Gastrocnemius medialis (tissue), 4 donors: ENCODE data around the gene TROAP. TPM values are rescaled to one million over a fixed set of nuclear protein-coding genes. Genes with fewer than 3 reads are reported as not detected.
"Not testable (repeated sequence)": the region's sequence is repeated elsewhere in the genome, so short reads cannot be mapped to it uniquely, and the experiment has no call there.

Experiments
- ATAC-seq, 2 donors: fragments of 150-250 bp; one replicate each; pipeline ENCODE4 v1.9.1; 2016
- DNase-seq, 2 donors: peaks; one replicate each; pipeline ENCODE4 v3.0.0-alpha.2; 2019
- H3K27ac ChIP-seq, 4 donors: fragments of 200-600 bp; sonication (generic); 1 replicate in 1 of 4; 2 replicates in 3 of 4; pipeline ENCODE4 v1.5.1; 2016 to 2018; ENCODE audit warnings: mild to moderate bottlenecking in 2 of 4, moderate library complexity in 1 of 4
- H3K27me3 ChIP-seq, 3 donors: fragments of 200-600 bp; sonication (generic) in 2 of 3; 1 replicate in 1 of 3; 2 replicates in 2 of 3; pipeline versions ENCODE4 v1.5.1 to v1.6.0; 2016 to 2019; ENCODE audit warnings: mild to moderate bottlenecking in 1 of 3, moderate library complexity in 1 of 3
- H3K36me3 ChIP-seq, 2 donors: fragments of 200-600 bp; sonication (generic) in 1 of 2; one replicate each; pipeline ENCODE4 v1.5.1; 2017 to 2018
- H3K4me1 ChIP-seq, 2 donors: fragments of 200-600 bp; sonication (generic) in 1 of 2; one replicate each; pipeline ENCODE4 v1.5.1; 2016 to 2017; ENCODE audit warnings: mild to moderate bottlenecking in 2 of 2
- H3K4me3 ChIP-seq, 4 donors: fragments of 200-600 bp; sonication (generic) in 3 of 4; 1 replicate in 1 of 4; 2 replicates in 3 of 4; pipeline ENCODE4 v1.5.1; 2016 to 2019; ENCODE audit warnings: mild to moderate bottlenecking in 2 of 4
- H3K9me3 ChIP-seq, 3 donors: fragments of 200-600 bp; sonication (generic) in 2 of 3; 1 replicate in 1 of 3; 2 replicates in 2 of 3; pipeline ENCODE4 v1.5.1; 2016 to 2019
- POLR2A ChIP-seq, 2 donors: fragments of 450-650 bp; IDR thresholded peaks; one replicate each; pipeline ENCODE4 v1.6.1; 2017; ENCODE audit warnings: antibody characterized with exemption in 2 of 2, mild to moderate bottlenecking in 2 of 2, moderate library complexity in 2 of 2
- in situ Hi-C, 4 donors: fragments of 200-750 bp; cut with MboI; loops; one replicate each; pipeline versions ENCODE4 v1.15.0 to v1.8.0; 2017; ENCODE audit warnings: low sequenced_read_pairs in 4 of 4
- intact Hi-C: fragments of 100-400 bp; cut with DNase I; formaldehyde crosslinking; loops from one replicate; pipeline ENCODE4 v1.15.1; 2023; ENCODE audit warnings: low total_unique reads
- total RNA-seq, 4 donors: library from RNA; depleted of rRNA; stranded (reverse); fragments of >200 nt; gene quantifications; one replicate each; pipeline versions ENCODE4 v1.1.0 to v1.2.3, GENCODE V29; 2016
- TF ChIP-seq, protein P1 (sequence below), 5 experiments: fragments of 450-650 bp in 3 of 5; fragments of 200-600 bp in 2 of 5; sonication (generic) in 2 of 5; IDR thresholded peaks in 4 of 5; conservative IDR thresholded peaks in 1 of 5; 1 replicate in 4 of 5; 2 replicates in 1 of 5; pipeline ENCODE4 v1.5.1; 2016 to 2019; ENCODE audit warnings: antibody characterized with exemption in 5 of 5, mild to moderate bottlenecking in 3 of 5, moderate library complexity in 3 of 5

TROAP gene
- total RNA-seq, 4 donors from 2014 or later = 0.24 TPM; not detected in 3

DNA sequence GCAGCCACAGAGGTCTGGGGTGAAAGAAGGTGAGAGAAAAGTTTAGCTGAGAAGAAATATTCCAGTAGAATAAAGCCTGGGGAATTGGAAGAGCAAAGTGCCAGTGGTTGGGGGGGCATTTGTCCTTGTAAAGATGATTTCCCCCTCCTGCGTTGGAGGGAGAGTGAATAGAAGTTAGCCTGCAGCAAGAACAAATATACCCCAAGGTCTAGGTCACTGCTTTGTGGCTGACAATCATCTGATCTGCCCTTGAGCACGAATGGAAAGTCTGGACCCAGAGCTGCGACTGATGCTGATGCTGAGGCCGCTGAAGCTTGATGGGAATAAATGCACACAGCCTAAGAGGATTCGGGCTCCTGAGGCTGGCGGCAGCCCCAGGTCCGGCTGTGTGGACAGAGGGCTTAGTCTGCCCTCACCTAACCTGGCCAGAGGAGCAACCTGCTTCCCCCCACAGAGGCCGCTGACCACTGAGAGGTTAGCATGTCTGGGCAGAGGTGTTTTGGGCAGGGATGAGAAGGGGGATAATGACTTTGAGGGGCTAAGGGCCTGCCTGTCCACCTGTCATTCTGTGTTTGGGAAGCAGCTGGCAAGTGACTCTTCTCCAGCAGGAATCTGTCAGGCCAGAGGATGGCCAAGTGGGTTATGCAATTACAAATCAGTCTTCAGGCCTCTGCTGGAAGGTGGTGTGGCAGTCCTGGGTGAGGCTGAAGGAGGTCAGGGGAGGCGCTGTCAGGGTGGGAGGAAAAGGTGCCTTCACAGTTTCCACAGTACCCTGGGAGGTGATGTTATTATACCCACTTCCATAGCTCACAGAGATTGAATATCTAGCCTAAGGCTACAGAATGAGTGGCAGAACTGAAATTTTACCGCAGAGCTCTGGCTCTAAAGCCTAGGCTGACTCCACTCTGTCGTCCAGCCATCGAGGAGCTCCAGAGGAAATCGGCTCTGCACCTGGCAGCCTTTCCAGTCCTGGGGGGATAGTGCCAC, 46.5 kb upstream of the TROAP start:
- Histone ChIP-seq H3K27me3 (no peaks in the 10 kb centered on the region), H3K9me3 (no peaks in the 10 kb centered on the region), H3K27ac (no peak overlapping the region), H3K4me1 (no peaks in the 10 kb centered on the region), H3K4me3 (no peak overlapping the region), H3K36me3 (peaks cover 0 to 7% of the 10 kb centered on the region in 2 donors)
- intact Hi-C loops (no loop called here), in situ Hi-C loops (no loop called here)
- ATAC-seq (no peak), DNase-seq (no peak)
- TF ChIP-seq POLR2A (IDR thresholded peaks at IDR 0.05) = no peak
- TF ChIP-seq, protein P1, sequence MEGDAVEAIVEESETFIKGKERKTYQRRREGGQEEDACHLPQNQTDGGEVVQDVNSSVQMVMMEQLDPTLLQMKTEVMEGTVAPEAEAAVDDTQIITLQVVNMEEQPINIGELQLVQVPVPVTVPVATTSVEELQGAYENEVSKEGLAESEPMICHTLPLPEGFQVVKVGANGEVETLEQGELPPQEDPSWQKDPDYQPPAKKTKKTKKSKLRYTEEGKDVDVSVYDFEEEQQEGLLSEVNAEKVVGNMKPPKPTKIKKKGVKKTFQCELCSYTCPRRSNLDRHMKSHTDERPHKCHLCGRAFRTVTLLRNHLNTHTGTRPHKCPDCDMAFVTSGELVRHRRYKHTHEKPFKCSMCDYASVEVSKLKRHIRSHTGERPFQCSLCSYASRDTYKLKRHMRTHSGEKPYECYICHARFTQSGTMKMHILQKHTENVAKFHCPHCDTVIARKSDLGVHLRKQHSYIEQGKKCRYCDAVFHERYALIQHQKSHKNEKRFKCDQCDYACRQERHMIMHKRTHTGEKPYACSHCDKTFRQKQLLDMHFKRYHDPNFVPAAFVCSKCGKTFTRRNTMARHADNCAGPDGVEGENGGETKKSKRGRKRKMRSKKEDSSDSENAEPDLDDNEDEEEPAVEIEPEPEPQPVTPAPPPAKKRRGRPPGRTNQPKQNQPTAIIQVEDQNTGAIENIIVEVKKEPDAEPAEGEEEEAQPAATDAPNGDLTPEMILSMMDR (IDR thresholded peaks at IDR 0.05 in 4 of 5, conservative IDR thresholded peaks at IDR 0.05 in 1 of 5) = no peak

DNA sequence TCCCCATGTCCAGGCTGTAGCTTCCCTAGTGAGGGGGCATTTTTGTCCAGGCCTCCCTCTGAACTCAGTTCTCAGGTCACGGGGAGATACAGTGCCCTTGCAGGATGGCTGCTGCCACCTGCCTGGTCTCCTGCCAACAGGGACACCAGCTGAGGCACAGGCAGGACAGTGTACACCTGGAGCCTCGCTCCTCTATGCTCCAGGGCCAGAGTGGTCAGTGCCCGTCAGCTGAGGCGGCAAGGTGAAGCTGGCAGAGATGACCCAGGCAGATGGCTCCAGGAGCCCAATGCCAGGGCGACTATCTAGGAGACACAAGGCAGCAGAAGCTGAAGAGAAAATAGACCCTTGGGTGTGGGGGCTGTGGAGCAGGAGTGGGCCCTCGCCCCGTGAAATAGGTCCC, 45.6 kb upstream of the TROAP start:
- intact Hi-C loops = no loop called here
- Histone ChIP-seq H3K4me3 (no peak overlapping the region), H3K27ac (no peak overlapping the region), H3K36me3 (peaks cover 0 to 7% of the 10 kb centered on the region in 2 donors), H3K9me3 (no peaks in the 10 kb centered on the region), H3K27me3 (peaks cover 0 to 2% (median 2%) of the 10 kb centered on the region in 3 donors), H3K4me1 (no peaks in the 10 kb centered on the region)
- DNase-seq = no peak
- ATAC-seq = no peak
- in situ Hi-C loops = no loop called here
- TF ChIP-seq, protein P1 (IDR thresholded peaks at IDR 0.05 in 4 of 5, conservative IDR thresholded peaks at IDR 0.05 in 1 of 5) = no peak
- no peak for TF ChIP-seq POLR2A (IDR thresholded peaks at IDR 0.05)

DNA sequence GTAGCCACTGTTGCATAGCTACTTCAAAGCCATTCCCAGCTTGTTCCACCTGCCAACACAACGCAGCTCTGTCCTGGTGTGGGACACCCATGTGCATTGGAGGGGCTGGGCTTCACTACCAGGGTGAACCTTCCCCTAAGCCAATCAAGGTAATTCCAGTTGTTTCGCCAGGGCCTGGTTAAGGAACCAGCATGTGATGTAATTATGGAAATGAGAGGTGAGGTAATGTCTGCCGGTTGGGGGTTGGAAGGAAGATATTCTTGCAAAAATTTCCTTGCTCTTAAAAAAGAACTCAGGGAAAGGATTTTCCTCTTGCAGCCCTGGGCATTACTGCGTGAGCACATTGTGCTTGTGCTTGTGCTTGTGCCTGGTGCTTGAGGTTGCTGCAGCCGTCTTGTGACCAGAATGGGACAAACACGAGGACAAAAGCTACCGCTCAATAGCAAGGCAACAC, 43.3 kb upstream of the TROAP start:
- no peak for ATAC-seq
- Histone ChIP-seq H3K27ac (no peak overlapping the region), H3K4me1 (no peaks in the 10 kb centered on the region), H3K9me3 (no peaks in the 10 kb centered on the region), H3K27me3 (peaks cover 9 to 13% (median 12%) of the 10 kb centered on the region in 3 donors), H3K36me3 (no peaks in the 10 kb centered on the region), H3K4me3 (no peak overlapping the region)
- TF ChIP-seq, protein P1 (IDR thresholded peaks at IDR 0.05 in 4 of 5, conservative IDR thresholded peaks at IDR 0.05 in 1 of 5) = no peak
- TF ChIP-seq POLR2A (IDR thresholded peaks at IDR 0.05) = no peak
- no peak for DNase-seq
- in situ Hi-C loops (no loop called here), intact Hi-C loops (no loop called here)

DNA sequence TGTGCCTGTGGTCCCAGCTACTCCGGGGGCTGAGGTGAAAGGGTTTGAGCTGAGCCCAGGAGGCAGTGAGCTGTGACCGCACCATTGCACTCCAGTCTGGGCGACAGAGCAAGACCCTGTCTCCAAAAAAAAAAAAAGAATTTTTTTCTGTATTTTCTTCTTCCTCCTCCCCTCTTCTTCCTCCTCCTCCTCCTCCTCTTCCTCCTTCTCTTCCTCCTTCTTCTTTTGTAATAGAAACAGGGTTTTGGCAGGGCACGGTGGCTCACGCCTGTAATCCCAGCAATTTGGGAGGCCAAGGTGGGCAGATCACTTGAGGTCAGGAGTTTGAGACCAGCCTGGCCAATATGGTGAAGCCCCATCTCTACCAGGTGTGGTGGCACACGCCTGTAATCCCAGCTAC, 42.5 kb upstream of the TROAP start:
- H3K4me1 ChIP-seq, DNase-seq, H3K9me3 ChIP-seq, H3K4me3 ChIP-seq, in situ Hi-C loops, H3K36me3 ChIP-seq, ATAC-seq, H3K27ac ChIP-seq, intact Hi-C loops: not testable (repeated sequence)
- H3K27me3 ChIP-seq = peaks cover 10 to 13% (median 12%) of the 10 kb centered on the region in 3 donors

DNA sequence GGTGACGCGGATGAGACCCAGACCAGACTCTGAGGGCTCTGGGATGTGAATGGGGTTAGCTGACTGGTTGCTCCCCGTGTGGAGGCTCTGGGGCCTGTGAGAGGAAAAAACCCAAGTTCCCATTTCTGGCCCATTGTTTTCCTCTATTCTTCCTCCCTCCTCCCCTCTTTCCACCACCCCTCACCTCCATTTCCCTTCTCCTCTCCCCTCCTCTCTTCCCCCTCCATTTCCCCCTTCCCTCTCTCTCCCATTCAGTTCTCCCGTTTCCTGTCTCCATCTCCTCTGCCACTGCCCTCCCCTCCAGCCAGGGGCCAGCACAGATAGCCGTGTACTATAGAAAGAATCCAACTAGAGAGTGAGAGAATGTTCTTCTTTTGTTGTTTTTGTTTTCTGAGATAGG, 40.8 kb upstream of the TROAP start:
- no peak overlapping the region for H3K4me3 ChIP-seq
- peaks cover 10 to 13% (median 12%) of the 10 kb centered on the region in 3 donors for H3K27me3 ChIP-seq
- H3K36me3 ChIP-seq = no peaks in the 10 kb centered on the region
- no peaks in the 10 kb centered on the region for H3K4me1 ChIP-seq
- intact Hi-C loops (no loop called here), in situ Hi-C loops (no loop called here)
- TF ChIP-seq POLR2A (IDR thresholded peaks at IDR 0.05) = no peak
- TF ChIP-seq, protein P1 (IDR thresholded peaks at IDR 0.05 in 4 of 5, conservative IDR thresholded peaks at IDR 0.05 in 1 of 5) = no peak
- DNase-seq (no peak), ATAC-seq (no peak)
- no peaks in the 10 kb centered on the region for H3K9me3 ChIP-seq
- H3K27ac ChIP-seq = no peak overlapping the region

DNA sequence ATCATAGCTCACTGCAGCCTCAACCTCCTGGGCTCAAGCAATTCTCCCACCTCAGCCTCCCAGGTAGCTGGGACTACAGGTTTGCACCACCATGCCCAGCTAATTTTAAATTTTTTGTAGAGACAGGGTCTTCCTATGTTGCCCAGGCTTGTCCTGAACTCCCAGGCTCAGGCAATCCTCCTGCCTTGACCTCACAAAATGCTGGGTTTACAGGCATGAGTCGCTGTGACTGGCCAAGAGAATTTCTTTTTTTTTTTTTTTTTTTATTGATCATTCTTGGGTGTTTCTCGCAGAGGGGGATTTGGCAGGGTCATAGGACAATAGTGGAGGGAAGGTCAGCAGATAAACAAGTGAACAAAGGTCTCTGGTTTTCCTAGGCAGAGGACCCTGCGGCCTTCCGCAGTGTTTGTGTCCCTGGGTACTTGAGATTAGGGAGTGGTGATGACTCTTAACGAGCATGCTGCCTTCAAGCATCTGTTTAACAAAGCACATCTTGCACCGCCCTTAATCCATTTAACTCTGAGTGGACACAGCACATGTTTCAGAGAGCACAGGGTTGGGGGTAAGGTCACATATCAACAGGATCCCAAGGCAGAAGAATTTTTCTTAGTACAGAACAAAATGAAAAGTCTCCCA, 40.2 kb upstream of the TROAP start:
- H3K27ac ChIP-seq, ATAC-seq, DNase-seq, H3K4me1 ChIP-seq, in situ Hi-C loops, H3K36me3 ChIP-seq, H3K9me3 ChIP-seq, H3K4me3 ChIP-seq, intact Hi-C loops: not testable (repeated sequence)
- H3K27me3 ChIP-seq = peaks cover 10 to 13% (median 12%) of the 10 kb centered on the region in 3 donors
